Mesothelial cell of epicardium (in vitro differentiated cells): ENCODE measurements around the gene CRIP1. TPM values are rescaled to one million over a fixed set of nuclear protein-coding genes. Genes with fewer than 3 reads are reported as not detected.

Experiments
- DNase-seq, 2 experiments: peaks; one replicate each; pipeline ENCODE4 v3.0.0; 2021; ENCODE audit warnings: low spot score in 2 of 2; ENCODE audit not compliant: unreplicated experiment in 2 of 2
- H3K27ac Mint-ChIP-seq: 2 replicates; pipeline ENCODE4 v1.8.0; 2021; ENCODE audit warnings: mixed read lengths
- H3K27me3 Mint-ChIP-seq: 2 replicates; pipeline ENCODE4 v1.8.0; 2021; ENCODE audit warnings: low read depth, mixed read lengths
- H3K36me3 Mint-ChIP-seq: 2 replicates; pipeline ENCODE4 v1.8.0; 2021; ENCODE audit warnings: mixed read lengths
- H3K4me1 Mint-ChIP-seq: 2 replicates; pipeline ENCODE4 v1.8.0; 2021; ENCODE audit warnings: mixed read lengths
- H3K4me3 Mint-ChIP-seq: 2 replicates; pipeline ENCODE4 v1.8.0; 2021; ENCODE audit warnings: mild to moderate bottlenecking, moderate library complexity, mixed read lengths
- H3K9me3 Mint-ChIP-seq: 2 replicates; pipeline ENCODE4 v1.8.0; 2021; ENCODE audit warnings: mixed read lengths
- total RNA-seq: library from RNA; stranded (reverse); gene quantifications from 3 replicates; pipeline ENCODE4 v1.2.1, GENCODE V29; 2021
- TF ChIP-seq, protein P1 (sequence below): fragments of 200-600 bp; sonication (generic); IDR thresholded peaks from one replicate; pipeline ENCODE4 v1.5.0; 2021; ENCODE audit warnings: antibody characterized with exemption; ENCODE audit not compliant: unreplicated experiment

The CRIP1 gene
- total RNA-seq, 1 donor from 2014 or later = 17.1 TPM

DNA sequence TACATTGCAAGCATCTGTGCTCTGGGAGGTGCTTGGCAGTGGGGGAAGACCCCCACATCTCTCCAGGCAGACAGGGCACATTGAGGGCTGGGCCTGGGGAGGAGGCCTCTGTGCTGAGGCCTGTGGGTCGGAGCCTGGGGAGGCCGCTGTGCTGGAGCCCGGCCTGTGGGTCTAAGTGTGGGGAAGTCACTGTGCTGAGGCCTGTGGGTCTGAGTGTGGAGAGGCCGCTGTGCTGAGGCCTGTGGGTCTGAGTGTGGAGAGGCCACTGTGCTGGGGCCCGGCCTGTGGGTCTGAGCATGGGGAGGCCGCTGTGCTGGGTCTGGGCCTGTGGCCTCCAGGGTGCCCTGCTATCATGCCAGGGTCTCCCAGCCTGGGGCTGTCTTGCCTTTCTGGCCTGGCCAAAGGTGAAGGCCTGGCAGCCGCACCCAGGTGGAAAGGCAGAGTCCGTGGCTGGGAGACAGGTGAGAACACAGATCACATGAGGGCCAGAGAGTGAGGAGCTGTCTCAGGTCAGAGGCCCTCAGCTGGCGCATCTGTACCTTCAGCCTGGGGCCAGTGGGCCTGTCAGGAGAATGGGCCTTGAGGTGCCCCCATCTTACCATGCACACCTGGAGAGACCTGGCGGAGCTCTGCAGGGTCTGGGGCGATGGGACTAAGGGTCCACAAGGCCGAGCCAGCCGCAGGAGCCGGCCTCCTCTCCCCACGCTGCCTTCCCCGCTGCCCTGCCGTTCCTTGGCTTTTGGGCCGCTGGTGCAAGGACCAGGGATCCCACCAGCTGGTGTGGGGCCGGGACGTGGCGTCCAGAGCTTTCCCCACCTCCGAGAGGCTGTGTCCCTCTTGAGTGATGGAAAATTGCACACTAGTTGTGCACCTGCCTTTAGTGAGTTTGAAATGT is 30.7 kb upstream of the CRIP1 start:
- no peak for DNase-seq
- H3K27ac Mint-ChIP-seq = no peak overlapping the region
- H3K9me3 Mint-ChIP-seq = no peaks in the 10 kb centered on the region
- no peaks in the 10 kb centered on the region for H3K4me1 Mint-ChIP-seq
- H3K27me3 Mint-ChIP-seq = no peaks in the 10 kb centered on the region
- TF ChIP-seq, protein P1, sequence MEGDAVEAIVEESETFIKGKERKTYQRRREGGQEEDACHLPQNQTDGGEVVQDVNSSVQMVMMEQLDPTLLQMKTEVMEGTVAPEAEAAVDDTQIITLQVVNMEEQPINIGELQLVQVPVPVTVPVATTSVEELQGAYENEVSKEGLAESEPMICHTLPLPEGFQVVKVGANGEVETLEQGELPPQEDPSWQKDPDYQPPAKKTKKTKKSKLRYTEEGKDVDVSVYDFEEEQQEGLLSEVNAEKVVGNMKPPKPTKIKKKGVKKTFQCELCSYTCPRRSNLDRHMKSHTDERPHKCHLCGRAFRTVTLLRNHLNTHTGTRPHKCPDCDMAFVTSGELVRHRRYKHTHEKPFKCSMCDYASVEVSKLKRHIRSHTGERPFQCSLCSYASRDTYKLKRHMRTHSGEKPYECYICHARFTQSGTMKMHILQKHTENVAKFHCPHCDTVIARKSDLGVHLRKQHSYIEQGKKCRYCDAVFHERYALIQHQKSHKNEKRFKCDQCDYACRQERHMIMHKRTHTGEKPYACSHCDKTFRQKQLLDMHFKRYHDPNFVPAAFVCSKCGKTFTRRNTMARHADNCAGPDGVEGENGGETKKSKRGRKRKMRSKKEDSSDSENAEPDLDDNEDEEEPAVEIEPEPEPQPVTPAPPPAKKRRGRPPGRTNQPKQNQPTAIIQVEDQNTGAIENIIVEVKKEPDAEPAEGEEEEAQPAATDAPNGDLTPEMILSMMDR = no peak
- H3K36me3 Mint-ChIP-seq = peaks cover 20% of the 10 kb centered on the region
- H3K4me3 Mint-ChIP-seq = no peak overlapping the region

DNA sequence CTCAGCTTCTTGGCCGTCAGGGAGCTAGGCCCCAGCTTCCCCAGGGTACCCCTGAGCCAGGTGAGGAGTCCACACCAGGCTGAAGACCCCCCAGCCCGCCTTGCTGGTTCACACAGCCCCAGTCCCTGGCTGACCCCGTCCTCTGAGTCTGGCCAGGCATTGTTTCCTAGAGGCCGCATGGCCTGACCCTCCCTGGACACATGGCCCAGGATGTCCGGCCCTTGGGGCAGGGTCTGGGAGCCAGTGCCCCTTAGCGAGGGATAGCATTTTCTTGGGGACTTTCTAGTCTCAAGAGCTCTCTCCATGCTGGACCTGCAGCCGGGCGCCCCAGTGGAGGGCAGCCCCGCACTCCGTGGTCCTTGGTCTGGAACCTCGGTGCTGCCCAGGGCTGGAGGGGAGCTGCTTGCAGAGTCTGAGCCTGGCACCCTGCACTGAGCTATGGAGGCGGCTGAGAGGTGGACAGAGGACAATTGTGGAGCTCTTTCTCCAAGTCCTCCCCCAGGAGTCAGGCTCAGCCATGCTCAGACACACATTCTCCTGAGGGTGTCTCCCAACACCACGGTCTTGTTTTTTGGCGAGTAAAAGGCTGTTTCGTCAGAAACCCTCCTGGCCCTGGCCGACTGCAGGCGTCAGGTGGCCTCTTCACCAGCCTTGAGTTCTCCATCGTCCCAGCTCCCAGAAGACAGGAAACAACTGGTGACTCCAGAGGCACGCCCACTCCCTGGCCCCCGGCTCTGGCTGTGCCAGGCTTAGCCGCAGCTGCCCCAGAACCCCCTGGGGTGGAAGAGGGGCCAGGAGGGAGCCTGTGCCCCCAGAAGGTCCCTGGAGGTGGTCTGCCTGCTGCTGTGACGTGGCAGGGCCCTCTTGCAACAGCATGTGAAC is 29.7 kb upstream of the CRIP1 start:
- H3K4me1 Mint-ChIP-seq = no peaks in the 10 kb centered on the region
- DNase-seq = no peak
- no peaks in the 10 kb centered on the region for H3K9me3 Mint-ChIP-seq
- H3K36me3 Mint-ChIP-seq = peaks cover 24% of the 10 kb centered on the region
- H3K27me3 Mint-ChIP-seq = no peaks in the 10 kb centered on the region
- TF ChIP-seq, protein P1 = no peak
- H3K4me3 Mint-ChIP-seq = no peak overlapping the region
- H3K27ac Mint-ChIP-seq = no peak overlapping the region

DNA sequence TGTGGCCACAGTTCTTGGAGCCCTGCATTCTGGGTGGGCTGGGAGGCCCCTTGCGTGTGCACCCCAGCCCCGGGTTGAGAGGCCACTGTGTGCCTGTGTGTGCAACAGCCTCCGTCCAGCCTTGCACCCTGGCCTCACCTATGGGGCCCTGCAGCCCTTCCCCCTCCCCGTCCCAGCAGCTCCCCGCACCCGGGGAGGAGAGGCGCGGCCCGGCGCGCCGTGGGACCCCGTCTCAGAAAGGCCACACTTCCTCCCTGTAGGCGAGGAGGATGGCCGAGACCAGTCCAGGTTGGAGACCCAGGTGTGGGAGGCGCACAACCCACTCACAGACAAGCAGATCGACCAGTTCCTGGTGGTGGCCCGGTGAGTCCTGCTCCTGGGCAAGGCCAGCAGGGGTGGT is 28.7 kb upstream of the CRIP1 start:
- no peak for DNase-seq
- TF ChIP-seq, protein P1 = no peak
- no peaks in the 10 kb centered on the region for H3K4me1 Mint-ChIP-seq
- H3K27me3 Mint-ChIP-seq = no peaks in the 10 kb centered on the region
- H3K27ac Mint-ChIP-seq = no peak overlapping the region
- H3K36me3 Mint-ChIP-seq = peaks cover 17% of the 10 kb centered on the region
- H3K9me3 Mint-ChIP-seq = no peaks in the 10 kb centered on the region
- H3K4me3 Mint-ChIP-seq = no peak overlapping the region

DNA sequence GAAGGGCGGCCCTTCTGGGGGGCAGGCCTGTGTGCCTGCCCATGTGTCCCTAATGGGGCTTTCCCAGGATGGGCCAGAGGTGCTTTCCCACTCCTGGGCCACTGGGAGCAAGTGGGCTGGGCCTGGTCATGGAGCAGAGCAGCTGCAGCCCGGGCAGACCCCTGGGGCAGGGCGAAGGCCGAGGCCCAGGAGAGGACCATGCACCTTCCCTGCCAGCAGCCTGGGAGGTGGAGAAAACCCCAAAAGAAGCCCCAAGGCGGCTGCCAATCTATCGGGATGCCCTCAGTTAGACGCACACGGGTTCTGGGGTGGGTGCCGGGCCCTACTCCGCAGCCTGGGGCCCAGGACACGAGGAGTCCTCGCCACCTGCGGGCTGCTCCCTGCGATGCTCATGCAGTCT is 28.1 kb upstream of the CRIP1 start:
- no peak overlapping the region for H3K27ac Mint-ChIP-seq
- H3K4me1 Mint-ChIP-seq = no peaks in the 10 kb centered on the region
- H3K36me3 Mint-ChIP-seq = peaks cover 15% of the 10 kb centered on the region
- no peak overlapping the region for H3K4me3 Mint-ChIP-seq
- no peaks in the 10 kb centered on the region for H3K9me3 Mint-ChIP-seq
- TF ChIP-seq, protein P1 = no peak
- no peak for DNase-seq
- no peaks in the 10 kb centered on the region for H3K27me3 Mint-ChIP-seq

DNA sequence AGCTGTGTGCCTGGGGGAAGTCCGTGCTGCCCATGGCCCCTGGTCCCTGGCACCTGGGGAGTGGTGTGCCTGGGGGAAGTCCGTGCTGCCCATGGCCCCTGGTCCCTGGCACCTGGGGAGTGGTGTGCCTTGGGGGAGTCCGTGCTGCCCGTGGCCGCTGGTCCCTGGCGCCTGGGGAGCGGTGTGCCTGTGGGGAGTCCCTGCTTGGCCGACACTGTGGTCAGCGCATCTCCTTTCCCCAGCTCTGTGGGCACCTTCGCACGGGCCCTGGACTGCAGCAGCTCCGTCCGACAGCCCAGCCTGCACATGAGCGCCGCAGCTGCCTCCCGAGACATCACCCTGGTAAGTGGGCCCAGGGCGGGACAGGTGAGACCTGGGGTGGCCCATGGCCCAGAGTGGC is 26.6 kb upstream of the CRIP1 start:
- peaks cover 12% of the 10 kb centered on the region for H3K36me3 Mint-ChIP-seq
- H3K4me3 Mint-ChIP-seq = no peak overlapping the region
- H3K27ac Mint-ChIP-seq = no peak overlapping the region
- no peaks in the 10 kb centered on the region for H3K9me3 Mint-ChIP-seq
- TF ChIP-seq, protein P1 = no peak
- no peaks in the 10 kb centered on the region for H3K4me1 Mint-ChIP-seq
- no peaks in the 10 kb centered on the region for H3K27me3 Mint-ChIP-seq
- DNase-seq = no peak
